OCI-LY1 (cell line): ENCODE measurements around the gene HTT.

ENCODE experiments used
- H2AFZ ChIP-seq: fragments of 200-600 bp; sonication (generic), shearing (Covaris generic); 2 replicates; pipeline ENCODE4 v1.6.0; 2014; ENCODE audit warnings: antibody characterized with exemption, mild to moderate bottlenecking, low read length
- H3F3A ChIP-seq: fragments of 200-600 bp; sonication (generic), shearing (Covaris generic); 2 replicates; pipeline ENCODE4 v1.6.0; 2014; ENCODE audit warnings: mild to moderate bottlenecking, antibody characterized with exemption, low read length, moderate library complexity; ENCODE audit not compliant: insufficient read depth
- H3K27ac ChIP-seq: fragments of 200-600 bp; sonication (generic); 2 replicates; pipeline ENCODE4 v1.5.1; 2014; ENCODE audit warnings: low read length, mixed run types, mild to moderate bottlenecking, low read depth; ENCODE audit not compliant: poor library complexity, severe bottlenecking
- H3K27me3 ChIP-seq: fragments of 200-600 bp; sonication (generic); 2 replicates; pipeline ENCODE4 v1.6.0; 2014; ENCODE audit warnings: antibody characterized with exemption, mild to moderate bottlenecking, low read length, moderate library complexity; ENCODE audit not compliant: insufficient read depth
- H3K36me3 ChIP-seq: fragments of 200-600 bp; sonication (generic); 2 replicates; pipeline ENCODE4 v1.6.1; 2014; ENCODE audit warnings: mild to moderate bottlenecking, antibody characterized with exemption, low read length, moderate library complexity, mixed read lengths; ENCODE audit not compliant: insufficient read depth
- H3K4me1 ChIP-seq: fragments of 200-600 bp; sonication (generic); 2 replicates; pipeline ENCODE4 v1.5.1; 2014; ENCODE audit warnings: mild to moderate bottlenecking, low read length, moderate library complexity; ENCODE audit not compliant: insufficient read depth, severe bottlenecking
- H3K4me2 ChIP-seq: fragments of 200-600 bp; sonication (generic), shearing (Covaris generic); 2 replicates; pipeline ENCODE4 v1.6.1; 2014; ENCODE audit warnings: low read length
- H3K4me3 ChIP-seq: fragments of 200-600 bp; sonication (generic); 2 replicates; pipeline ENCODE4 v1.5.1; 2014; ENCODE audit warnings: low read length, low read depth, mild to moderate bottlenecking, mixed read lengths; ENCODE audit not compliant: poor library complexity, severe bottlenecking
- H3K79me2 ChIP-seq: fragments of 200-600 bp; shearing (Covaris generic); 2 replicates; pipeline ENCODE4 v1.6.1; 2016; ENCODE audit warnings: mixed run types, low read length, mixed read lengths; ENCODE audit not compliant: insufficient read depth
- H3K9ac ChIP-seq: fragments of 200-600 bp; sonication (generic), shearing (Covaris generic); 2 replicates; pipeline ENCODE4 v1.6.1; 2014; ENCODE audit warnings: mild to moderate bottlenecking, low read length, mixed read lengths
- H3K9me2 ChIP-seq: fragments of 200-600 bp; sonication (generic), shearing (Covaris generic); 2 replicates; pipeline ENCODE4 v1.6.1; 2014; ENCODE audit warnings: low read depth, mild to moderate bottlenecking, low read length, mixed read lengths
- H3K9me3 ChIP-seq: fragments of 200-600 bp; shearing (Covaris generic); 2 replicates; pipeline ENCODE4 v1.6.1; 2014; ENCODE audit warnings: low read length, mixed read lengths
- H4K20me1 ChIP-seq: fragments of 200-600 bp; sonication (generic), shearing (Covaris generic); 2 replicates; pipeline ENCODE4 v1.6.0; 2016; ENCODE audit warnings: mild to moderate bottlenecking, low read length; ENCODE audit not compliant: insufficient read depth
- EZH2 ChIP-seq: fragments of 200-600 bp; sonication (generic), shearing (Covaris generic); IDR thresholded peaks from 2 replicates; pipeline ENCODE4 v1.8.0; 2017; ENCODE audit warnings: borderline replicate concordance, mixed run types, mild to moderate bottlenecking, antibody characterized with exemption, low read length, moderate library complexity, mixed read lengths
- TF ChIP-seq, protein P1 (sequence below): fragments of 200-600 bp; sonication (generic), shearing (Covaris generic); IDR thresholded peaks from 2 replicates; pipeline ENCODE4 v1.5.1; 2017; ENCODE audit warnings: mild to moderate bottlenecking, antibody characterized with exemption, low read length, moderate library complexity, mixed read lengths

Gene HTT

DNA sequence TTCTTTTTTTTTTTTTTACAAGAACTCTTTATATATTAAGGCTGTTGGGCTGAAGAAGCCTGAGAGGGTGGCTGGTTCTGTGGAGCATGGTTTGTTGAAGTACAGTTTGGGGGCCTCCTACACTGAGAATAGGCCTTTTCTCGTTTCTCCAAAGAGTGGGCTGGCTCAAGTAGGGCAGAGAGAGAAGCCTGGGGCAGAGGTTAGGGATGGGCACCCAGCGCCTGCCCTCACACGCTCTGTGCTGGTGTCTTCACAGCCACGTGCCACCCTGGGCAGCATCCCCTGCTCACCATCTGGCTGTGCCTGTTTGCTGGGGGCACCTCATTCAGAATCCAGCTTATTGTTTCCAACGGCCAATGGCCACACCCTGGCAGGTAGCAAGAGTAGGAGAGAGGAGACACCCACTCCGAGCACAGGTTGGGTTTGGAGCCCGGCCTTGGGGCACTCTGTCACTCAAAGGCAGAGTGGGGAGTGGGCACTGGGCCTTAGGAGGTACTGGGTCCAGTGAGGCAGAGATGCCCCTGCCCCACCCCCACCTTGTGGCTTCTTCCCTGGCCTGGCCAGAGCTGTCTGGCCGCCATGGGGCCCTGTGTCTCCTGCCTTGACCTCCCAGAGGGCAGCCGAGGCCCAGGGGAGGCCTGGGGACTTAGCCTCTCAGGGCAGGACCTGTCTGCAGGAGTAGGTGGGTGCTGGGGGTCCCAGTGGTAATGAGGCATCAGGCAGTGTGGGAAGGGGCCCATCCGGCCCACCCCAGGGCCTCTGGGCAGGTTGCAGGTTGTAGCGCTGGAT lies 177.4 kb downstream of the HTT start:
- Histone ChIP-seq H3K27me3 (no peaks in the 10 kb centered on the region), H3K4me1 (no peaks in the 10 kb centered on the region), H3F3A (no peaks in the 10 kb centered on the region), H3K4me2 (no peak overlapping the region), H2AFZ (no peak overlapping the region), H4K20me1 (no peaks in the 10 kb centered on the region), H3K9ac (no peak overlapping the region), H3K9me3 (no peaks in the 10 kb centered on the region), H3K79me2 (no peaks in the 10 kb centered on the region), H3K9me2 (no peaks in the 10 kb centered on the region), H3K27ac (no peak overlapping the region), H3K4me3 (no peak overlapping the region), H3K36me3 (no peaks in the 10 kb centered on the region)
- TF ChIP-seq EZH2, result no peak
- TF ChIP-seq, protein P1, sequence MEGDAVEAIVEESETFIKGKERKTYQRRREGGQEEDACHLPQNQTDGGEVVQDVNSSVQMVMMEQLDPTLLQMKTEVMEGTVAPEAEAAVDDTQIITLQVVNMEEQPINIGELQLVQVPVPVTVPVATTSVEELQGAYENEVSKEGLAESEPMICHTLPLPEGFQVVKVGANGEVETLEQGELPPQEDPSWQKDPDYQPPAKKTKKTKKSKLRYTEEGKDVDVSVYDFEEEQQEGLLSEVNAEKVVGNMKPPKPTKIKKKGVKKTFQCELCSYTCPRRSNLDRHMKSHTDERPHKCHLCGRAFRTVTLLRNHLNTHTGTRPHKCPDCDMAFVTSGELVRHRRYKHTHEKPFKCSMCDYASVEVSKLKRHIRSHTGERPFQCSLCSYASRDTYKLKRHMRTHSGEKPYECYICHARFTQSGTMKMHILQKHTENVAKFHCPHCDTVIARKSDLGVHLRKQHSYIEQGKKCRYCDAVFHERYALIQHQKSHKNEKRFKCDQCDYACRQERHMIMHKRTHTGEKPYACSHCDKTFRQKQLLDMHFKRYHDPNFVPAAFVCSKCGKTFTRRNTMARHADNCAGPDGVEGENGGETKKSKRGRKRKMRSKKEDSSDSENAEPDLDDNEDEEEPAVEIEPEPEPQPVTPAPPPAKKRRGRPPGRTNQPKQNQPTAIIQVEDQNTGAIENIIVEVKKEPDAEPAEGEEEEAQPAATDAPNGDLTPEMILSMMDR, result no peak

DNA sequence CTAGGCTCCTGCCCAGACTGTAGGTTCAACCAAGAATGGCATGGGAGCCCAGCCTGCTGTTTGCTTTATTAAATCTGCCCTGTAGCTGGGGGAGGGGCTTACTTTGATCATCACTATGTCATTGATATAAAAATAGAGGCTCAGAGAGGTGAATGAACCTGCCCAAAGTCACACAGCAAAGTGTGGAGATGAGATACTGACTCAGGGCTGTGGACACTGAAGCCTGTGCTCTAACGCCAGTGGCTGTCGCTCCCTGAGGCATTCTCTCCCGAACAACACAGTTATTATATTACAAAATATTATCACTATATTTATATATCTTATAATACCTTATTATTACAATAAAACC lies 178.0 kb downstream of the HTT start:
- no peaks in the 10 kb centered on the region for H3K9me2 ChIP-seq
- TF ChIP-seq, protein P1, result no peak
- no peak for TF ChIP-seq EZH2
- H3K27me3 ChIP-seq, result no peaks in the 10 kb centered on the region
- H3K9me3 ChIP-seq, result no peaks in the 10 kb centered on the region
- H3K4me1 ChIP-seq, result no peaks in the 10 kb centered on the region
- no peaks in the 10 kb centered on the region for H3K79me2 ChIP-seq
- H3F3A ChIP-seq, result no peaks in the 10 kb centered on the region
- no peaks in the 10 kb centered on the region for H4K20me1 ChIP-seq
- no peak overlapping the region for H2AFZ ChIP-seq
- no peak overlapping the region for H3K4me3 ChIP-seq
- no peak overlapping the region for H3K9ac ChIP-seq
- no peak overlapping the region for H3K4me2 ChIP-seq
- no peaks in the 10 kb centered on the region for H3K36me3 ChIP-seq
- H3K27ac ChIP-seq, result no peak overlapping the region

DNA sequence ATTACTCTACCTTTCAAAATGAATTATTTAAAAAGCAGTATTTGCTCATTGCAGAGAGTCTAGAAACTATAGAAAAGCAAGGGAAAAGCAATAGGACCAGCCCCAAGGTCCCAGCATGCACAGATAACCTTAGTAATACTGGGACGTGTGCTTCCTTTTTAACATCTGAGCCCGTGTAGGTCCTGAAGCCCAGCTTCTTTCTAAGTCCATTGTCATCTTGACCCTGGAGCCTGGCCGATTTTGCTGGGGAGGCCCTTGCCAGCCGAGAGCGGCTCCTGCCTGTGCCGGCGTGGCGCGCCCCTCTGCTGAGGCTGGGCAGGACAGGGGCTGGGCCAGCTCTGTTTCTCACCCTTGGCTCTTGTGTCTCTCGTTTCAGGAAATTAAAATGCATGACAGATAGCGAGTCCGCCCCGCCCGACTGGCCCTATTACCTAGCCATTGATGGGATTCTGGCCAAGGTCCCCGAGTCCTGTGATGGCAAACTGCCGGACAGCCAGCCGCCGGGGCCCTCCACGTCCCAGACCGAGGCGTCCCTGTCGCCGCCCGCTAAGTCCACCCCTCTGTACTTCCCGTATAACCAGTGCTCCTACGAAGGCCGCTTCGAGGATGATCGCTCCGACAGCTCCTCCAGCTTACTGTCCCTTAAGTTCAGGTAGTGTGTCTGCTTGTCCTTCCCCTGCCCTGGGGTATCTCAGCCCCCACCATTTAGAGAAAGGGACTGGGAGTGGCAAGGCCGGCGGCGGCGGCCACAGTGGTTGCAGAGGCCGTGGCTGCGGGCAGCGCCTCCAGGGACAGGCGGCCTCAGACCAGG lies 178.6 kb downstream of the HTT start:
- Histone ChIP-seq H3K9ac (no peak overlapping the region), H3K79me2 (no peaks in the 10 kb centered on the region), H2AFZ (no peak overlapping the region), H3K4me1 (no peaks in the 10 kb centered on the region), H3K27me3 (no peaks in the 10 kb centered on the region), H4K20me1 (no peaks in the 10 kb centered on the region), H3K4me2 (no peak overlapping the region), H3K36me3 (no peaks in the 10 kb centered on the region), H3K9me3 (no peaks in the 10 kb centered on the region), H3K27ac (no peak overlapping the region), H3K4me3 (no peak overlapping the region), H3F3A (no peaks in the 10 kb centered on the region), H3K9me2 (no peaks in the 10 kb centered on the region)
- no peak for TF ChIP-seq EZH2
- TF ChIP-seq, protein P1, result no peak
